CD4-positive, alpha-beta T cell treated with Interleukin-15 for 4 hours (primary cell): ENCODE measurements around the gene OR52A5.
A peak's percentile ranks its signal among the peaks of the same experiment; 100 is the strongest.
"Not testable (repeated sequence)": the region's sequence is repeated elsewhere in the genome, so short reads cannot be mapped to it uniquely, and the experiment has no call there.

Source experiments
- DNase-seq: peaks from one replicate; pipeline ENCODE4 v3.0.0-alpha.2; 2020; ENCODE audit warnings: low spot score

The OR52A5 gene

DNA sequence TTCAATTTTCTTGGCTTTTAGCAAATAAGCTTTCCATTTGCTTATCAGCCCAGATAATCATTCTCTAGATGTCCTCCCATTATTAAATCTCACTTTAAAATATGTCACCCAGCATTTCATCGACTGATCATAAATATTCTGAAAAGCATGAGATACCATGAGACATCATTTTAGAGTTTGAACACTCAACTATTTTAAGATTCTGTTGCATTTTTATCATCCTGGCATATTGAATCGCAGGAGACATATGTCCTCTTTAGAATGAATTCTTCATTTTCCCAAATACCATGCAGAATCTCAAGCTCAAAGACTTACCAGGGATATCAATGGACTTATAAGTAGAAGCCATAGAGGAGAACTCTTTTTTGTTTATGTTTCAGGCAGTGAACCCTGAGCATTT lies at the start of gene OR52A5:
Gene OR52A5, minus strand, starts transcription at position 361 of the 400 bp plus-strand sequence. CDS start 5,714 bp downstream, outside the sequence.
- no peak for DNase-seq

DNA sequence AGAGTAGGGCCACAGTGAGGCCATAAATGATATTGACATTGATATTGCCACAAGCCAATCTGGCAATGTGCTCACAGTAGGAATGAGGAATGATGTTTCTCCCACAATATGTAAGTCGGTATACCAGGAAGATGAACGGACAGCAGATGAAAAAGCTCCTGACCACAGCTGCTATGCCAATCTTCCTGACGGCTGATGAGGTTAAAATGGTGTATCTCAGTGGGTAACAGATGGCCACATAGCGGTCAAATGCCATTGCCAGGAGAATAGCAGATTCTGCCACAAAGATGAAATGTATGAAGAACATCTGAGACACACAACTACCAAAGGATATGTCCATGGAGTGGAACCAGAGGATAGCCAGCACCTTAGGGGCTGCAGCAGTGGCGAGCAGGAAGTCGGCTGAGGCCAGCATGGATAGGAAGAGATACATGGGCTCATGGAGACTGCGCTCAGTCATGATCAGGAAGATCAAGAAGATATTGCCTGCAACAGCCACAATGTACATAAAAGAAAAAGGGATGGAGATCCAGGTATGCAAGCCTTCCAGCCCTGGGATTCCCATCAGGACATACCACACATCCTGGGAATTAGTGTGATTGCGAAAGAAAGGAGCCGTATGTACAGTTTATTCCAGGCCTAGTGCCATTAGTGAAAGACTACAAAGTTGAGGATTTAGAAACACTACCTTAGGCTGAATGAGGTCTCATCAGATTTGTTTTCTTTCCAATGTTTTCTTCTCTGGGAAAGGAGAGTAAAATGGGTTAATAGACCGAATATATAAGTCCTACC lies 40.1 kb upstream of the OR52A5 start:
- no peak for DNase-seq

GRCh38 chr11:5174934-5175333 lies 36.8 kb upstream of the OR52A5 start:
- DNase-seq = no peak

DNA sequence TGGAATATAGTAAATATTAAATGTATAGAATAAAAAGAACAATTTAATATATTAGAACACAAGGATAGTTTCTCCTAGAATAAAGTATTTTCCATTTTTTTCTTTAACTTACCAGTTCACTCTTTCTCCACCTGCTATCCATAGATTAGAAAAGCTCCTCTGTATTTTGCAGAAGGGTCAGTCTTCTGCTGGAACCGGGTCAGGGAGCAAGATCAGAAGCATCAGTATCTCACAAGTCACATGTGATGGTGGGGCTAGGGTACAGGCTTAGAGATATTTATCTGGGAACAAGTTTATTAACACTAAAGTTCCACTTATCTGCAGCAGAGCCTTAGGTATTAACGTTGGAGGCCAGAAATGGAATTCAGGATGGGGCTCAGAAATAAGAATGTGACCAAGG lies 33.7 kb upstream of the OR52A5 start:
- no peak for DNase-seq

GRCh38 chr11:5165898-5166297 lies 27.7 kb upstream of the OR52A5 start:
- not testable (repeated sequence) for DNase-seq

DNA sequence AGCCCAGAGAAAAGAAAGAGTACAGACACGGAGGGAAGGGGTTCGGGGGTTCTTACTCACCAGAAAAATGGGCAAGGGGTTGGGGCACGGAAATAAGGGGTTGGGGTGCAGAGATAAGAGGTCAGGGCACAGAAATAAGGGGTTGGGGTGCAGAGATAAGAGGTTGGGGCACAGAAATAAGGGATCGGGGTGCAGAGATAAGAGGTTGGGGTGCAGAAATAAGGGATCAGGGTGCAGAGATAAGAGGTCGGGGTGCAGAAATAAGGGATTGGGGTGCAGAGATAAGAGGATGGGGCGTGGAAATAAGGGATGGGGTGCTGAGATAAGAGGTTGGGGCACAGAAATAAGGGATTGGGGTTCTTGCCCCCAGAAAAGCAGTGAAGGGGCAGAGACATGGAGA lies 26.7 kb upstream of the OR52A5 start:
- DNase-seq = not testable (repeated sequence)

DNA sequence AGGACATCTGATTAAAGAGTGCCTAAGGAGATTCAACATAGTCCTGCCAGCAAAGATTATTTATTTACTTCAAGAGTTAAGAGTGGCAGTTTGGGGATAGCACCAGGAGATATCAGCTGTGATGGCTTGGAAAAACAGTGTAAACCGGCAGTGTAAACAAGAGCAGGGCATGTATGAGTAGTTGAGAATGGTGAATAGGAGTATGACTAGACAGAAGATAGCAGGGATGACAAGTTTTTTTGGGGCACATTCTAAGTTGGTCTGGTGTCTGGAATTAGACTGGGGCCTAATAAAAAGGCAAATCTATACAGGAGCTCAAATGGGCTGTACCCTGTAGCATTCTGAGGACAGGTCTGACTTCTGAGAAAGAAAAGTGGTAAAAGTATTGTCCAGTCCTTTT lies 22.9 kb upstream of the OR52A5 start:
- DNase-seq = not testable (repeated sequence)

GRCh38 chr11:5160217-5160616 lies 22.1 kb upstream of the OR52A5 start:
- DNase-seq = not testable (repeated sequence)

DNA sequence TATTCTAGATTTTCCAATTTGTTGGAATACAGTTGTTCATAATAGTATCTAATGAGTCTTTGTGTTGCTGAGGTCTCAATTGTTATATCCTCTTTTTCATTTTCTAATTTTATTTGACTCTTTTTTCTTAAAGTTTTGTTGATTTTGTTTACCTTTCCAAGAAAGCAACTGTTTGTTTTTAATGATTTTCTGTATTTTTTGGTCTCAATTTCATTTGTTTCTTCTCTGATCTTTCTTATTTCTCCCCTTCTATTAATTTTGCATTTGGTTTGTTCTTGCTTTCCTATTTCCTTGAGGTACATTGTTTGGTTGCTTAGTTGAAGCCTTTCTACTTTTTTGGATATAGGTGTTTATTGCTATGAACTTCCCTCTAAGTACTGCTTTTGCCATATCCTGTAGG lies 21.6 kb upstream of the OR52A5 start:
- no peak for DNase-seq

DNA sequence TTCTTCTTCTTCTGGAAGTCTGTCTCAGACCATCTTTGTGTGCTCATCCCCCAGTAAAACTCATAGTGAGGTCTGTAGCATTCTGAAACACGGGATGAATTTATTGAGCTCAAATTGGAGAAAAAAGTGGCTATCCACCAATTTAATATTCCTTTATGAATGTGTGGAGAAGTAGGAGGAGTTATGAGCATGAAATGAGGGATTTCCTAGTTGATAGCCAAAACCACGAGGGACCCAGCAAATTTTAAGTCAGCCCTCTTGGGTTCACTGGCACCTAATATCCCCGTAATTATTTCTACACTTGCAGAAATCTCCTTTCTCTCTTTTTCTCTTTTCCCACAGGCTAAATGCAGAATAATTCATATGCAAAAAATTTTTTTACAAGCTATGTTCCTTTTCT lies 16.5 kb upstream of the OR52A5 start, which contains the start of gene OR52A1:
Gene OR52A1, minus strand, starts transcription at position 101 of the 400 bp plus-strand sequence. CDS start 2,388 bp downstream, outside the sequence.
- DNase-seq = no peak

DNA sequence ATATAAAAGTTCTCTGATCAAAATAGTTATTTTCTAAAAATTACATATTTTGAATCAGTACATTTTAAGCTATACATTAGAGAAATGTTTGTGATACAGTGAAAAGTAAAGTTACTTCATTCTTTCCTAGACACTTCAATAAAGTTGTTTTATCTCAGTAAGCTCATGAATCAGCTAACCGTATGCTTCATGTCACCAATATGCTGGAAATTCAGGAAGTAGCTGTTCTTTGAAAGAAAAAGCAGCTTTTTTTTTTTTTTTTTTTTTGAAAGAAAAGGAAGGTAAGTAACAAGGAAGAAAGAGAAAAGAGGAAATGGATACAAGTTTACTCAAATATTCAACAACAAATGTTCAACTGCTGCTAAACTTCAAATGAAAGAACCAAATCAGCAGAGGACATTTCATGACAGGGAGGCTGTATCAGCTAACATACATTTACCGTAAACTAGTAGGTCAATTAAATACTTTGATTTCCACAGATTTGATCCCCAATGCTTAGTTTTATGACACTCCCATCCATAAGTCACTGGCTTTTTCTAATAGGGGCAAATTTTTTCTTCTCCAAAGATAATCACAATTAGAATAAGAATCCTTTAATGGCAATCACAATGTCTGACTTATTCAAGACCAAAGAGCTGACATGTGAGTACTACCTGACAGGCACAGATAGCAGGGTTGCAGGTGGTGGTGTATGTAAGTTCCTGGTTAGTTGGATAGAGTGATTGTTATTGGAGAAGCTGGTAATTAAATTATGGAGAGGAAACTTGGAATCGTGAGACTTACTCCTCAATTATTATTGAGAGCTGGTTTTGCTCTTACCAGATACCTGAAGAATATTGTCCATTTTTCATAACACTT lies 15.6 kb upstream of the OR52A5 start:
- no peak for DNase-seq

- DNase-seq = no peak
These were observed 13.6 kb upstream of the OR52A5 start for GRCh38 chr11:5151713-5152153.

- not testable (repeated sequence) for DNase-seq
These were observed 6.0 kb upstream of the OR52A5 start for GRCh38 chr11:5144206-5144605.

DNA sequence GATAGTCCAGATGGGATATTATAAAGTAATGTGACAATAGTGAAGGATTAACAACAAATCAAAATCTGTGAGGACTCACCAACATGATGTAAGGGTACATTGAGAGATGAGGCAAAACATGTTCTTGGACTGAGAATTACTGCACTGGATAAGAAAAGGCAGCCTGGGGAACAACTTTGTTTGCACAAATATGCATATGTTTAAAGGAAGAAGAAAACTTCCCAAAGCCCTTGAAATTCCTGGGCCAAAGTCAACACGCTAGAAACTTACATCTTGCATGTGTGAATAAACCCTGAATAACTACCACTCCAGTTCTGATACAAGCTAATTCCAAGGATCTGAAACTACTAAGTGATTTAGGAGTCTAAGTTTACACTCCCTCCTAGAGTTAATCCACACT lies 1.1 kb downstream of the OR52A5 start:
- no peak for DNase-seq

- no peak for DNase-seq
These were observed 1.9 kb downstream of the OR52A5 start for GRCh38 chr11:5136261-5136660.

DNA sequence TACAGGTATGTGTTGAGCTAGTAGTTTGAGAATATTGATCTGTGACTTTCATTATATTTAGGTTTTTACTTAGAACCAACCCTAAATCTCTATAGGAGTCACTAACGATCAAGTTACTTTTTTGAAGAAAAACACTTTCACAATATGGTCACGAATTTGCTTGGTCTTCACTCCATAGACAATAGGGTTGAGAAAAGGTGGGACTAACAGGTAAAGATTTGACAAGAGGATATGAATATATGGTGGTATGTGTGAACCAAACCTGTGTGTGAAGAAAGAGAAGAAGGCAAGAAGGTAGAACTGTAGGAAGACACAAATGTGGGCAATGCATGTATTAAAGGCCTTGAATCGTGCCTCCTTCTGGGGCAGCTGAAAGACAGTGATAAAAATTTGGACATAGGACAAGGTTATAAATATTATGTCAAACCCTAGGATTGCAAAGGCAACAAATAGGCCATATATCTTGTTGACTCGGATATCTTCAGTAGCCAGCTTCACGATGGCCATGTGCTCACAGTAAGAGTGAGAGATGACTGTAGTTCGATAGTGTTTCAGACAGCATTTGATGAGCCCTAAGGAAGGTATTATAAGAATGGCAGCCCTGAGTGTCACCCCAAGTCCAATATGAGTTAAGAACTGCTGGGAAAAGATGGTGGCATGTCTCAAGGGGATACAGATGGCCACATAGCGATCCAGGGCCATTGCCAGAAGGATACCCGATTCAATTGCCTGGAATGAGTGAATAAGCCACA lies 6.4 kb downstream of the OR52A5 start:
- no peak for DNase-seq

DNA sequence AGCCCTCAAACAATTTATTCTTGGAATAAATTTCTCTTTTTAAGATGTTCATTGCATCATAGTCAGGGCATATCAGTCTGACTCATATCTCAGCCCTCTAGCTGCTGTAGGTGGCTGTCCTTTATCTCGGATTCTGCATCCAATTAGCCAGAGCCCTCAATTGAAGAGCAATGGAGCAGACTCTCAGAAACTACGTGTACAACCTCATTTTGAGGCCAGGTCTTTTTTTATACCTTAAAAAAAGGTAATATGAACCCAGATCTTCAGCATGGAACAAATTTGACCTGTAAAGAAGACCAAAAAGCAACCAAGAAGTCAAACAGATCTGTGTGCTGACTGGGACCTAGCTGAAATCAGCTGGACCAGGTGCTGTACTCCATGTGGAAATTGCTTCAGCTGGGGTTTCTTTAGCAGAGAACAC lies 8.7 kb downstream of the OR52A5 start:
- DNase-seq = no peak

DNA sequence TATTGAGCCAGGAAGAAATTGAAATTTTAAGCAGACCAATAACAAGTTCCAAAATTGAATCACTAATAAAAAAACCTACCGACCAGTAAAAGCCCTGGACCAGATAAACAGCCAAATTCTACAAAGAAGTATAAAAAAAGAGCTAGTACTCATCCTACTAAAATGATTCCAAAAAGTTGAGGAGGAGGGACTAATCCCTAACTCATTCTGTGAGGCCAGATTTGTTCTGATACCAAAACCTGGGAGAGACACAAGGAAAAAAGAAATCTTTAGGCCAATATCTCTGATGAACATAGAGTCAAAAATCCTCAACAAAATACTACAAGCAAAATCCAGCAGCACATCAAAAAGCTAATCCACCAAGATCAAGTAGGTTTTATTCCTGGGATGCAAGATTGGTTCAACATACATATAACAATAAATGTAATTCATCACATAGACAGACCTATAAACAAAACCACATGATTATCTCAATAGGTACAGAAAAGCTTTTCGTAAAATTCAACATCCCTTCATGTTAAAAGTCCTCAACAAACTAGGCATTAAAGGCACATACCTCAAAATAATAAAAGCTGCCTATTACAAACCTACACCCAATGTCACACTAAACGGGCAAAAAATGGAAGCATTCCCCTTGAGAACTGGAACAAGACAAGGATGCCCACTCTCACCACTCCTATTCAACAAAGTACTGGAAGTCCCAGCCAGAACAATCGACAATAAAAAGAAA lies 13.1 kb downstream of the OR52A5 start:
- no peak for DNase-seq

- peak; percentile 27 for DNase-seq
These were observed 14.2 kb downstream of the OR52A5 start for GRCh38 chr11:5123802-5124521.

DNA sequence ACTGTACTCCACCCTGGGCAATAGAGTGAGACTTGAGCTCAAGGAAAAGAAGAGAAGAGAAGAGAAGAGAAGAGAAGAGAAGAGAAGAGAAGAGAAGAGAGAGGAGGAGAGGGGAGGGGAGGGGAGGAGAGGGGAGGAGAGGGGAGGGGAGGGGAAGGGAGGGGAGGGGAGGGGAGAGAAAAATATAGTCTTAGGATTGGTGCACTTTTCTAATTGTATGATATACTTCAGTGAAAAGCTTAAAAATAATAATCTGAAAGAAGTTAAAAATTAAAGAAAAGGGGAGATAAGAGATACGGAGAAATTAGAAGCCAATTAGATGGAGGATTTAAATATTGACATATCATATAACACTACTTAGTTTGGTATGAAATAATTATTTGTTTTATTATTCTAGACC lies 19.3 kb downstream of the OR52A5 start:
- DNase-seq = no peak

GRCh38 chr11:5117588-5117987 lies 20.6 kb downstream of the OR52A5 start:
- no peak for DNase-seq
